ENCODE measurements around the gene C12orf57.
A peak's percentile ranks its signal among the peaks of the same experiment; 100 is the strongest.
"Not testable (repeated sequence)": the region's sequence is repeated elsewhere in the genome, so short reads cannot be mapped to it uniquely, and the experiment has no call there.

C12orf57 gene, protein sequence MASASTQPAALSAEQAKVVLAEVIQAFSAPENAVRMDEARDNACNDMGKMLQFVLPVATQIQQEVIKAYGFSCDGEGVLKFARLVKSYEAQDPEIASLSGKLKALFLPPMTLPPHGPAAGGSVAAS

DNA sequence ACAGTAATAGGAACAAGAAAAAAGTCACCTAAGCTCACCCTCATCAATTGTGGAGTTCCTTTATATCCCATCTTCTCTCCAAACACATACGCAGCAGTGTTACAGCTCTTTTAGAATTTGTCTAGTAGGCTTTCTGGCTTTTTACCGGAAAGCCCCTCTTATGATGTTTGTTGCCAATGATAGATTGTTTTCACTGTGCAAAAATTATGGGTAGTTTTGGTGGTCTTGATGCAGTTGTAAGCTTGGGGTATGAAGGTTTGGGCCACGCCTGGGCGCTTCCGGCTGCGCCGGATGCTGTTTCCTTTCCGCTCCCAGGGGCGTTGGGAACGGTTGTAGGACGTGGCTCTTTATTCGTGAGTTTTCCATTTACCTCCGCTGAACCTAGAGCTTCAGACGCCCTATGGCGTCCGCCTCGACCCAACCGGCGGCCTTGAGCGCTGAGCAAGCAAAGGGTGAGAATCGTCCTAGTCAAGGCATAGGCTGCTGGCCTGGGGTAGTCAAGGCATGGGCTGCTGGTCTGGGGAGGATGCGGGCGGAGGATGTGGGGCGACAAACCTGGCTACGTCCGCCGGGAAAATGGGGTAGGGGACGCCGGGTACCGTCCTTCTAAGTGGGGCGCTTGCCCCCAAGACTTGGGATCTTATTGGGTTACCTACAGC lies at the start of gene C12orf57, which contains the start of gene RNU7-1:
Gene C12orf57, plus strand, starts transcription at position 301 of the 659 bp plus-strand sequence. Its CDS starts 100 bp downstream, at position 401.
Gene RNU7-1, plus strand, starts transcription at position 95 of the 659 bp plus-strand sequence.
- H3K4me3 ChIP-seq (ENCODE audit: low read depth, low read length) = peak within 1 kb of the TSS; percentile 90

DNA sequence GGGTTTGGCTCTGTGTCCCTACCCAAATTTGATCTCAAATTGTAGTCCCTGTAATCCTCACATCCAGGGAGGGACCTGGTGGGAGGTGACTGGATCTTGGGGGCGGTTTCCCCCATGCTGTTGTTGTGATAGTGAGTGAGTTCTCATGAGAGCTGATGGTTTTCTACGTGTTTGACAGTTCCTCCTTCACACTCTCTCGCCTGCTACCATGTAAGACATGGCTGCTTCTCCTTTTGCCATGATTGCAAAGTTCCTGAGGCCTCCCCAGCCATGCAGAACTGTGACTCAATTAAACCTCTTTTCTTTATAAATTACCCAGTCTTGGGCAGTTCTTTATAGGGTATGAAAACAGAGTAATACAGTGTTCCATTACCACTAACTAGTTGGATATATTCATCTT lies 49.5 kb upstream of the C12orf57 start:
- H3K4me3 ChIP-seq (ENCODE audit: low read depth, low read length) = no peak overlapping the region

DNA sequence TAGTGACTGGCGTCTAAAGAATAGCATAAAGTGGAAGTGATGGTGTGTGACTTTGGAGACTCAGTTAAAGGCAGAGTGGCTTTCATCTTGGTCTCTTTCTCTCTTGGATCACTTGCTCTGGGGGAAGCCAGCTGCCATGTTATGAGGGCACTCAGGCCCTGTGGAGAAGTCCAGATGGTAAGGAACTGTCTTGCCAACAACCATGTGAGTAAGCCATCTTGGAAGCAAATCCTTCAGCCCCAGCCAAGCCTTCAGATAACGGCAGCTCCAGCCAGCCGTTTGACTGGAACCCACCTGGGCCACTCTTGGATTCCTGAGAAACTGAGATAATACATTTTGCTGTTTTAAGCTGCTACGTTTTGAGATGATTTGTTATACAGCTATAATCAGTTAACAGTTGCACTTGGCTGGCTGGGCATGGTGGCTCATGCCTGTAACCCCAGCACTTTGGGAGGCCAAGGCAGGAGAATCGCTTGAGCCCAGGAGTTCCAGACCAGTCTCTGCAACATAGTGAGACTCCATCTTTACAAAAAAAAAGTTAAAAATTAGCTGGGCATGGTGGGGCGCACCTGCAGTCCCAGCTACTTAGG lies 46.9 kb upstream of the C12orf57 start:
- H3K4me3 ChIP-seq (ENCODE audit: low read depth, low read length) = no peak overlapping the region

DNA sequence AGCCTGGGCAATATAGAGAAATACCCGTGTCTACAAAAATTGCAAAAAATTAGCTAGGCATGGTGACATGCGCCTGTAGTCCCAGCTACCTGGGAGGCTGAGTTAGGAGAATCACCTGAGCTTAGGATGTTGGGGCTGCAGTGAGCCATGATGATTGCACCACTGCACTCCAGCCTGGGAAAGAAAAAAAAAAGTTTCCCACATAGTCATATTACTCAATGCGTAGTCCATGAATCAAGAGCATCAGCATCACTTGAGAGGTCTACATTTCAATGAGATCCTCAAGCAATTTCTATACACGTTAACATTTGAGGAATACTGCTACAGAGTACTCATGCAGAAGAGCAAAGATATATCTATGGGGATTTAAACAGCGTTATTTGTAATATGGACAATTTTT lies 44.4 kb upstream of the C12orf57 start:
- H3K4me3 ChIP-seq (ENCODE audit: low read depth, low read length) = no peak overlapping the region

DNA sequence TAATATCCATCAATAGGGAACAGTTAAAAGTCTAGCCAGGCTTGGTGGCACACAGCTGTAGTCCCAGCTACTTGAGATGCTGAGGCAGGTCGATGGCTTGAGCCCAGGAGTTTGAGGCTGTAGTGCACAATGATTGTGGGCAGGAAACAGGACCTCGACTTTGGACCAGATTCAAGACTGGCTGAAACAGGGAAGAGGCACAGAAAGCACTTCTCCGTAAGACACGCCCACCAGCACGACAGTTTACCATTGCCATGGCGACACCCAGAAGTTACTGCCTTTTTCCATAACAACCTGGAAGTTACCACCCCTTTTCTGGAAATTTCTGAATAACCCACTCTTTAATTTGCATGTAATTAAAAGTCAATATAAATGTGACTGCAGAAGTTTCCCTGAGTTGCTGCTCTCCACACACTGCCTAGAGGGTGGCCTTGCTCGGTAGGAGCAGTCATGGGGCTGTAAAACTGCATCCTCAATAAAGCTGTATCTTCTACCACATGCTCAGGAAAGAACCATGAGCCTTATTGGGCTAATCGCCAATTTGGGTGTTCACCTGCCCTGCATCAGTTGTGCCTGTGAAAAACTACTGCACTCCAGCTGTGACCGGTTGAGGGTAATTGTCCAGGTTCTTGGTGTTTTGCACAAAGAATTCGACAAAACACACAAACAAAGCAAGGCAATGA lies 43.8 kb upstream of the C12orf57 start:
- no peak overlapping the region for H3K4me3 ChIP-seq (ENCODE audit: low read depth, low read length)

DNA sequence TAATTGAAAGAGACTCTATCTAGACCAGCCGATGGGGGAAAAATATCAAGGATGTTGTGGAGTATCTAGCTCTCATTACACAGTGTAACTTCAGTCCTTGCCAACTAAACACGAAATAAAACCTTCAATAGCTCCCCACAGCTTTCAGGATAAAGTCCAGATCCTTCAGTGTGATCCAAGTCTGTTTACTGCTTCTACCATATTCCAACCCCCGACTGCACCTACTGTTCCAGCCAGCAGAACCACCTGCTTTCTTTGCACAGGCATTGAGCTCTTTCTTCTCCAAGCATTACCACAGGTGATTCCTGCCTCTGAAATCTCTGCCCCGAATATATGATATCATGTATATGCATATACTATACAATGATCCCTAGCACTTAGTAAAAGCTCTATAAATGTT lies 41.4 kb upstream of the C12orf57 start:
- no peak overlapping the region for H3K4me3 ChIP-seq (ENCODE audit: low read depth, low read length)

DNA sequence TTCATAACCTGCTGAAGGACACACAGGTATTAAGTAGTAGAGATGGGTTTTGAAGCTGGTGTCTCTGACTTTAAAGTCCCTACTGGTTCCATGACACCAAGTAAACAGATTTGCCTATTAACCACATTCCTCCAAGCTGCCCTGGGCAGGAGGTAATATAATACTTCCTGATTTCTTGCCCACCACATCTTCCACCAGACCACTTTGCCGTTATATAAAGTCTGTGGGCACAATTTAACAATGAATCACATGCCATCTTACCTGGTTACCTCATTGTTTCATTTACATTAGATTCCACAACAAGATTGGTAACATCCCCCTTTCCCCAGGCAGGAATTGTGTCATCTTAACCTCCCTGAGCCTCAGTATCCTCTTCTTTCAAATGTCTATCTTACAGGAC lies 40.1 kb upstream of the C12orf57 start:
- no peak overlapping the region for H3K4me3 ChIP-seq (ENCODE audit: low read depth, low read length)

DNA sequence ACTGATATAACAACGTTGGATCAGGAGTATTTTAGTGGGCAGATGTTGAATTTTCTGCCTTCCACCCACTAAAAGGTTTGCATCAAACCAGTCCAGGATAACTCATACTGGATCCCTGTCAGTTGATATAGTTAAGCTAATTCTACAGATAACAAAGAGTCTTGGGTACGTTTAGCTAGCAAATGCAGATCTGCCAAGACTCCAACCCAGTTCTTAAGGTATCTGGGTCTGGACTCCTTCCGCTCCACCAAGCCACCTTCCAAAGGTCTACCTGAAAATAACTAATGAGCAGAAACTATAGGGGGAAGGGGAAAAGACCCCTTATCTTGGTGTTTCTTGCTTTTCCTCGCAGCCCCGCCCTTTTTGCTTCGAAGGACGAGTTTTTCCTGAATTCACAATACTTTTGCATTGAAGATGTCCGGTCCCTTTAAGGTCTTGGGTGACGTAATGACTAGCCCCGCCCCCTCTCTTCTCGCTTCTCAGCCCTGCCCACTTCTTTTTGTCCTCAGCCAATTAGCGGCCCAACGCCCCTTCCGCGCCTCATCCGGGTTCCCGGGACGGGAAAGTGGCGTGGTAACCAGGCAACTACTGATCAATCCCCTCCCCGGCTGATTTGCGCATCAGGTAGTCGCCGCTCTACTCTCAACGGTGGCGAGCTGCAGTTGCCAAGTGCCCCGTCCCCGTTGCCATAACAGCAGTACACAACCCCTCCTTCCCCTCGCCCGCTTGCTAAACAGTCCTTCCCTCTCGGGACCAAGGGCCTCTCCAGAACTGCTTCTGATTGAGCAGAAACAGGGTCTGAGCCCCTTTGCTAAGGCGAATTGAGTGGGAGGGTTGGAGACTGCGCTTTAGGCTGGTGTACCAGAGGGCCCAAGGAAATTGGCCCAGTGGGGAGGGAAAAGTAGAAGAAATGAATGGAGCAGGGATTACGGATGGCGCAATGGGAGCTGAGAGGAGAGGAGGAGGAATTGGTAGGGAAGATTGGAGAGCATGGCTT lies 39.2 kb upstream of the C12orf57 start, which contains the start of gene LRRC23:
Gene LRRC23, plus strand, starts transcription at position 543 of the 997 bp plus-strand sequence. CDS start 812 bp downstream, outside the sequence.
- H3K4me3 ChIP-seq (ENCODE audit: low read depth, low read length) = peak within 1 kb of the TSS; percentile 58

DNA sequence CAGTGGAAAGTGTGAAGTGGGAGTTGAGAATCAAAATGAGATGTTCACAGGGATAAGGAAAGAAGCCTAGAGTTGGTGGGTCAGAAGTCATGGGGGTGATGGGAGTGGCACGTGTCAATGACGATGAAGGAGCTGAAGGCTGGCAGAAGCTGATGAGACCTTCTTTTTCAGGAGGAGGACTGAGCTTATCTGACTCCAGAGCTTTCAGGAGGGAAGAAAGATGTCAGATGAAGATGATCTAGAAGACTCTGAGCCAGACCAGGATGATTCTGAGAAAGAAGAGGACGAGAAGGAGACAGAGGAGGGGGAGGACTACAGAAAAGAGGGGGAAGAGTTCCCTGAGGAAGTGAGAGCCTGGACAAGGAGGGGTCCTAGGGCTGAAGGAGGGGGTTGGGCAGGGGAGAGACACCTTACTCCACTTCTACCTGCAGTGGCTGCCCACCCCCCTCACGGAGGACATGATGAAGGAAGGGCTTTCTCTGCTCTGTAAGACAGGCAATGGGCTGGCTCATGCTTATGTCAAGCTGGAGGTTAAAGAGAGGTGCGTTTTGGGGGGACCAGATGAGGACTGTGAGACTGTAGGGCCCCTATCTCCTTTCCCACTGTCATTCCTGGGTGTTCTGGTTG lies 38.3 kb upstream of the C12orf57 start:
- H3K4me3 ChIP-seq (ENCODE audit: low read depth, low read length) = peak overlapping the region; percentile 58

DNA sequence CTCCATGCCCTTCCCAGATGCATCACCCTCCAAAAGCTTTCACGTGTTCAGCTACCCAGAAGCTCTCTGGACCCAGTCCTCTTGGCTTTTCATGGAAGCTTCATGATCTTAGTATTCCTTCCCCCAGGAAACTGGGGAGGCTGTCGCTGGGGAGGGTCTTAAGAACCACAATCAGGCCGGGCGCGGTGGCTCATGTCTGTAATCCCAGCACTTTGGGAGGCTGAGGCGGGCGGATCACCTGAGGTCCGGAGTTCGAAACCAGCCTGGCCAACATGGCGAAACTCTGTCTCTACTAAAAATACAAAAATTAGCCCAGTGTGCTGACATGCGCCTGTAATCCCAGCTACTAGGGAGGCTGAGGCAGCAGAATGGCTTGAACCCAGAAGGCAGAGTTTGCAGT lies 35.7 kb upstream of the C12orf57 start:
- H3K4me3 ChIP-seq (ENCODE audit: low read depth, low read length) = not testable (repeated sequence)

DNA sequence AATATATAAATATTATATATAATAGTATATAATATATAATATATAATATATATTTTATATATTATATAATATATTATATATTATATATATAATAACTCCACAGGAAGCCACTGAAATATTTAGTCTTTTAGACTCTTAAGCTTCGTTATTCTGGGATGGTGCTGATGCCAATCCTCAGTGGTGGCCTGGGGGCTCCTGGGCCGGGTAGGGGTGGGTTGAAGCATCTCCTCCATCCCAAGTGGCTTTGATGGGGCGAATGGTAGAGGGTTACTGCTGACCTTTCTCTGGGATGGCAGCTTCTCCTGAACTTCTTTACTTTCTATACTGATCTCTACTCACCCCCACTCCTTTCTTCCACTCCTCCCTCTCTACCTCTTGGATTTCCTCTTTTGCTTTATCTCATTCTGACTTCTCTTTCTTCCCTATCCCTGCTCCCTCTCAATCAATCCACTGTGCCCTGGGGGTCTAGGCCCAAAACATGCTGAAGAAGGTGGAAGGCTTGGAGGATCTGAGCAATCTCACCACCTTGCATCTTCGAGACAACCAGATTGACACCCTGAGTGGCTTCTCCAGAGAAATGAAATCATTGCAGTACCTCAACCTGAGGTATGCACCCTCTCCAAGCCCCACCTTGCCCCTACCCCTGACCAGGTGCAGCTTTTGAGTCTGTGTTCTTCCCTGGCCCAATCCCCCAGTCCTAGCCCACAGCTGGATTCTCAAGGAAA lies 34.2 kb upstream of the C12orf57 start:
- H3K4me3 ChIP-seq (ENCODE audit: low read depth, low read length) = no peak overlapping the region

DNA sequence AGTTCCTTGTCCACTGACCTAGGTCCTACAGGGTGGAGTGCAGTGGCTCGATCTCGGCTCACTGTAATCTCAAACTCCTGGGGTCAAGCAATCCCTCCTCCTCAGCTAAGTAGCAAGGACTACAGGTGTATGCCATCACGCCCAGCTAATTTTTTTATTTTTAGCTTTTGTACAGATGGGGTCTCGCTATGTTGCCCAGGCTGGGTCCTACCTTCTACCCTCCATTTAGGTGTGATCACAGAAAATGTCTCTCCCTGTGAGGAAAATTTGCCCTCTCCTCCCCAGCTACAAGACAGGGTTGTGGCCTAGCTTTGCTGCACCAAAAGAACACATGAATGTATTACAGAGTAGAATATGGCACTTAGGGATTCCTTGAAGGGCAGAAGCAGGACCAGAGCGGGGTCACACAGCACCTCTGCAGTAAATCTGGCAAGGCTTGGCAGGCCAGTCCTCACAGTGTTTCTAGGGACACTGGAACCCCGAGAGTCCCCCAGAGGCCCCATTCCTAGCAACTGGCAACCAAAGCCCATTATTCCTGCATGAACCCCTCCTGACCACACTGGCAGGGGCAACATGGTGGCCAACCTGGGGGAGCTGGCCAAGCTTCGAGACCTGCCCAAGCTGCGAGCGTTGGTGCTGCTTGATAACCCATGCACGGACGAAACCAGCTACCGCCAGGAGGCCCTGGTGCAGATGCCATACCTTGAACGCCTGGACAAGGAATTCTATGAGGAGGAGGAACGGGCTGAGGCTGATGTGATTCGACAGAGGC lies 31.5 kb upstream of the C12orf57 start:
- H3K4me3 ChIP-seq (ENCODE audit: low read depth, low read length) = no peak overlapping the region

DNA sequence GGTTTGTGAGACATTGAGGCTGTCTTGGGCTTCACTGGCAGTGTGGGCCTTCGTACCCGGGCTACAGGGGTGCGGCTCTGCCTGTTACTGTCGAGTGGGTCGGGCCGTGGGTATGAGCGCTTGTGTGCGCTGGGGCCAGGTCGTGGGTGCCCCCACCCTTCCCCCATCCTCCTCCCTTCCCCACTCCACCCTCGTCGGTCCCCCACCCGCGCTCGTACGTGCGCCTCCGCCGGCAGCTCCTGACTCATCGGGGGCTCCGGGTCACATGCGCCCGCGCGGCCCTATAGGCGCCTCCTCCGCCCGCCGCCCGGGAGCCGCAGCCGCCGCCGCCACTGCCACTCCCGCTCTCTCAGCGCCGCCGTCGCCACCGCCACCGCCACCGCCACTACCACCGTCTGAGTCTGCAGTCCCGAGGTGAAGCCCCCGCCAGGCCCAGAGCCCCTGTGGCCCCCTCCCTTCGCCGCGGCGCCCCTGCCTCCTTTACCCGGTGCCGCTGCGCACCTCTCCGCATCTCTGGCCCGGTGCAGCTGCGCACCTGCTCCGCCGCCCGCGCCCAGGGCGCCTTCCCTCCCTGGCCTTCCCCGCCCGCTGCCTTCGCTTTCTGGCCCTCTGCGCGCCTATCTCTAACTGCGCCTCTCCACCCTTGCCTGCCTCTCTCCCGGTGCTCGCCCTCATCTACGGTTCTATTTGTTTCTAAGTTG lies 29.4 kb upstream of the C12orf57 start, which contains the start of gene ENO2:
Gene ENO2, plus strand, starts transcription at position 335 of the 701 bp plus-strand sequence. CDS start 1,253 bp downstream, outside the sequence.
- H3K4me3 ChIP-seq (ENCODE audit: low read depth, low read length) = peak within 1 kb of the TSS; percentile 67

DNA sequence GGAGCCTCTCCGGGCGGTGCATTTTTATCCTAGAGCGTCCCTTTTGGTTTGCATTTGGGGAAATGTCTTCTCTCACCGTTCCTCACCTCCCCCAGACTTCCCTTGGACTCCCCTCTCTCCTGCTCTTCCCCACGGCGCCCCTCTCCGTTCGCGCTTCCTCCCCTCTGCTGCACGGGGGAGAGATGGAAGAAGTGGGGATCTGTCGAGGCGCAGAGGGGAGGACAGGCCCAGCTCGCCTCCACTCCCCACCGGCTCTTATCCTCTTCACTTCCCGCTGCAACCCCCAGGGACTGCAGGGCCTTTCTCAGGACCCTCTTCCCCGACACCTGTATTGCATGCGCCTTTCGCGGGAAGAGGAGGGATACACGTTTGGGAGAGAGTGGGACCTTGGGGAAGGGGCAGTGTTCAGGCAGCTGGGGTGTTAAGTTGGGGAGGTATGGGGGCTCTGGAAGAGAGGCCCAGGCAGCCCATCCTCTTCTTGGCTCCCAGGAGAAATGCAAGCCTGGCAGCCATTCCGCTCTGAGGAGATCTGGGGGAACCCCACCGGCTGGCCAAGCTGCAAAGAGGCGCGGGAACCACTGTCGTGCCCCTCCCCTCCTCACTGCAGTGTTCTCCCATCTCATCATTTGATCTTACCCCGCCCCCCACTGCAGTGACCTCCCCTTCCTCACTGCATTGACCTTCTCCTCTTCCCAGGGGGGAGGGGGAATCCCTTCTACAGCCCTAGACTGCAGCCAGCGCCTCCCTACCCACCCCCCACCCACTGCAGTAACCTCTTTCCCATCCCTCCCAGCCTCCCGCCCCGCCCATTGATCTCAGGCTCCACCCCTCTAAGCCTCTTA lies 28.7 kb upstream of the C12orf57 start:
- H3K4me3 ChIP-seq (ENCODE audit: low read depth, low read length) = peak overlapping the region; percentile 67

DNA sequence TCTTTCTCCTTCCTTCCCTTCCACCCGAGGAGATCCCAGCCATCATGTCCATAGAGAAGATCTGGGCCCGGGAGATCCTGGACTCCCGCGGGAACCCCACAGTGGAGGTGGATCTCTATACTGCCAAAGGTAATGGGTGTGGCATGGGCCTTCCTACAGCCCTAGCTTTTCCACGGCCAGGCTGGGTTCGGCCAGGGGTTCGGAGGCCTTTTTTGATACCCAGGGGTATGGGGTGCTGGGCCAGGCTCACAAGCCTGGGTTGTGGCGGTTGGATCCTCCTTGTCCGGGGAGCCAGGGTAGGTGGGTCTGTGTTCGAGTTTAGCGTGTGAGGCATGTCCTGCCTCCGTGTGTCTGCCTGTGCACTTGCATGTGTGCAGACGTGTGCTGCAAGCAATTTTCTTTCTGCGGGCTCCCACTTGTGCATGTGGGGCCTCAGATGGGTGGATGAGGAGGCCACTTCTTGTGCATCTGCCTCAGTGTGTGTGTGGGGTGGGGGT lies 28.0 kb upstream of the C12orf57 start:
- no peak overlapping the region for H3K4me3 ChIP-seq (ENCODE audit: low read depth, low read length)

DNA sequence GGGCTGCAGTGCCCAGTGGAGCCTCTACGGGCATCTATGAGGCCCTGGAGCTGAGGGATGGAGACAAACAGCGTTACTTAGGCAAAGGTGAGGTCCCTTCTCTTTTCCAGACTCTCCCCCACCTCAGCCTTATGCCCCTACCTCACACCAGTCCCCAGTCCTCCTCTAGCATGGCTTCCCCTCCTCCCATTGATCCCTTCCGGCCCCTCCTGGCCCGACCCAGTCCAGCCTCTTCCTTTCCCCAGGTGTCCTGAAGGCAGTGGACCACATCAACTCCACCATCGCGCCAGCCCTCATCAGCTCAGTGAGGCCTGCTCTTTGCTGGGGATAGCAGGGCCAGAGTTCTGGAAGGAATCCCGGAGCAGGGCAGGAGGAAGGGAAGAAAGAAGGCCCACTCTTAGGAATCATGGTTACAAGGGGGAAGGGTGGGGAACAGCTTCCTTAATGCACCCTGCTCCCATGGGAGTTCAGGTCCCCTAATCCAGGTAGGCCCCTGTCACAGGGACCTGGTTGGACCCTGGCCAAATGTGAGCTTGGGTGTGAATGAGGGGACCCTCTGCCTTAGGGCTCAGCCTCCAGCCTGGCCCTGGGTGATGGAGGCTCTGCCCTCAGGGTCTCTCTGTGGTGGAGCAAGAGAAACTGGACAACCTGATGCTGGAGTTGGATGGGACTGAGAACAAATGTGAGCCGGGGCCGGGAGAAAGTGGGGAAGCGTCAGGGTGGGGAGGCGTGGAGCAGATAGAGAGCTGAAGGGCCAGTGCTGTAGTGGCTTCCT lies 27.2 kb upstream of the C12orf57 start:
- H3K4me3 ChIP-seq (ENCODE audit: low read depth, low read length) = no peak overlapping the region
